Measurements from ENCODE around the gene SUN1. TPM values are rescaled to one million over a fixed set of nuclear protein-coding genes. Genes with fewer than 3 reads are reported as not detected.

Gene SUN1
- polyA plus RNA-seq, 3 donors, result 44.2 to 154 (median 51.5) TPM

GRCh38 chr7:883055-884021 lies 51.1 kb downstream of the SUN1 start:
- H3K4me3 Mint-ChIP-seq, result no peak overlapping the region
- 93% methylated on average over 36 of the region's 50 CpGs for WGBS (ENCODE audit: insufficient coverage)
- peaks cover 26 to 37% of the 10 kb centered on the region in 2 donors for H3K36me3 ChIP-seq (replicated peaks in 1 of 2; ENCODE audit: control insufficient read depth in 1 of 2, insufficient read depth in 2 of 2, low read length in 2 of 2)

More at GRCh38 chr7:883055-884021, 51.1 kb downstream of the SUN1 start:
- no peaks in the 10 kb centered on the region for H3K27me3 ChIP-seq (ENCODE audit: control insufficient read depth in 2 of 2, insufficient read depth in 2 of 2, low read length in 2 of 2)
- H3K4me2 ChIP-seq (replicated peaks; ENCODE audit: extremely low read depth, low read length, poor library complexity, severe bottlenecking), result no peak overlapping the region
- H2AFZ ChIP-seq (ENCODE audit: insufficient read depth, low read depth, low read length, poor library complexity, severe bottlenecking), result no peak overlapping the region
- H3K79me2 ChIP-seq (ENCODE audit: insufficient read depth, low read length), result peaks cover 95% of the 10 kb centered on the region
- no peak for DNase-seq
- H3K4me1 Mint-ChIP-seq, result peaks cover 10% of the 10 kb centered on the region
- H3K4me1 ChIP-seq (ENCODE audit: control insufficient read depth in 1 of 2, insufficient read depth in 2 of 2, low read length in 2 of 2), result peaks cover 5 to 10% of the 10 kb centered on the region in 2 donors
- peaks cover 0 to 4% (median 0%) of the 10 kb centered on the region in 7 donors for H3K9me3 Mint-ChIP-seq
- H3K9me3 ChIP-seq (replicated peaks in 1 of 2; ENCODE audit: control insufficient read depth in 1 of 2, insufficient read depth in 1 of 2, low read length in 2 of 2), result no peaks in the 10 kb centered on the region
- peaks cover 100% of the 10 kb centered on the region for H4K20me1 ChIP-seq (ENCODE audit: insufficient read depth, low read length)
- H3K27ac Mint-ChIP-seq, result peak overlapping the region in 3 of 7 donors; percentile 2 to 61 (median 16)
- TF ChIP-seq CTCF (IDR thresholded peaks at IDR 0.05), result no peak
- intact Hi-C loops (cut with micrococcal nuclease), result loop anchor here in 1 of 2 donors (10.0 kb wide), 1 partner anchor 271 kb away; no protein-coding TSS in a partner anchor
- no peaks in the 10 kb centered on the region for H3K27me3 Mint-ChIP-seq (ENCODE audit: low read depth in 3 of 3)
- peaks cover 20 to 55% of the 10 kb centered on the region in 2 donors for H3K36me3 Mint-ChIP-seq
- no peak overlapping the region for H3K27ac ChIP-seq (ENCODE audit: low read depth in 1 of 2, low read length in 2 of 2)
- H3K4me3 ChIP-seq (replicated peaks in 1 of 3; ENCODE audit: low read depth in 2 of 3, low read length in 3 of 3), result no peak overlapping the region
- no peak overlapping the region for H3K9ac ChIP-seq (ENCODE audit: insufficient read depth, low read length, poor library complexity, severe bottlenecking)
